ENCODE results near the gene TMEM242. TPM values are rescaled to one million over a fixed set of nuclear protein-coding genes. Genes with fewer than 3 reads are reported as not detected.

TMEM242 gene
- total RNA-seq, 4 donors from 2014 or later, result 2.7 to 8.0 (median 4.3) TPM

GRCh38 chr6:157366648-157367047 is 43.3 kb upstream of the TMEM242 start:
- intact Hi-C loops (cut with DNase I), result no loop called here
- Histone ChIP-seq H3K27ac (no peak overlapping the region), H3K27me3 (peaks cover 0 to 27% (median 0%) of the 10 kb centered on the region in 4 donors), H3K9me3 (no peaks in the 10 kb centered on the region), H3K36me3 (no peaks in the 10 kb centered on the region), H3K4me3 (no peak overlapping the region), H3K4me1 (peaks cover 0 to 6% (median 0%) of the 10 kb centered on the region in 3 donors)
- DNase-seq, result no peak
- TF ChIP-seq POLR2A (IDR thresholded peaks at IDR 0.05), result no peak
- TF ChIP-seq, protein P1, sequence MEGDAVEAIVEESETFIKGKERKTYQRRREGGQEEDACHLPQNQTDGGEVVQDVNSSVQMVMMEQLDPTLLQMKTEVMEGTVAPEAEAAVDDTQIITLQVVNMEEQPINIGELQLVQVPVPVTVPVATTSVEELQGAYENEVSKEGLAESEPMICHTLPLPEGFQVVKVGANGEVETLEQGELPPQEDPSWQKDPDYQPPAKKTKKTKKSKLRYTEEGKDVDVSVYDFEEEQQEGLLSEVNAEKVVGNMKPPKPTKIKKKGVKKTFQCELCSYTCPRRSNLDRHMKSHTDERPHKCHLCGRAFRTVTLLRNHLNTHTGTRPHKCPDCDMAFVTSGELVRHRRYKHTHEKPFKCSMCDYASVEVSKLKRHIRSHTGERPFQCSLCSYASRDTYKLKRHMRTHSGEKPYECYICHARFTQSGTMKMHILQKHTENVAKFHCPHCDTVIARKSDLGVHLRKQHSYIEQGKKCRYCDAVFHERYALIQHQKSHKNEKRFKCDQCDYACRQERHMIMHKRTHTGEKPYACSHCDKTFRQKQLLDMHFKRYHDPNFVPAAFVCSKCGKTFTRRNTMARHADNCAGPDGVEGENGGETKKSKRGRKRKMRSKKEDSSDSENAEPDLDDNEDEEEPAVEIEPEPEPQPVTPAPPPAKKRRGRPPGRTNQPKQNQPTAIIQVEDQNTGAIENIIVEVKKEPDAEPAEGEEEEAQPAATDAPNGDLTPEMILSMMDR (IDR thresholded peaks at IDR 0.05), result no peak
- WGBS, 2 donors, result 85 to 88% methylated on average over 4 to 10 of the region's 11 CpGs

DNA sequence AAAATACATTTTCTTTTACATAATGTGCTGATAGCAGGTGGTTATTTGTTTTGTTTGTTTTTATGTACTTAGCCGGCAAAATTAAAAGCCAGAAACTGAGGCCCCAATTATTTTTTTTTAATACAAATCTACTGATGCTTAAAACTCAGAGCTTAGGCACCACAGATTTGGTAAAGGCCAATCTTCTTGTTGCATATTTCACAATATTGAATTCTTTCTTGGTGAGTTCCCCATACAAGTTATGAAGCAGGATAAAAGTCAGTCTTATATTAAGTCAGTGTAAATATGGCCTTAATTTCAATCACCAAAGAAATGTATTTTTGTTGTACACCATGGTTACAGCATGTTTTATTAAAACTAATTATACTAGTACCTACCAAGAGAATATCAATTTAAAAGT is 41.4 kb upstream of the TMEM242 start:
- peaks cover 0 to 27% (median 0%) of the 10 kb centered on the region in 4 donors for H3K27me3 ChIP-seq
- H3K27ac ChIP-seq, result no peak overlapping the region
- no peak for DNase-seq
- WGBS, 2 donors, result 92 to 96% methylated on average over 1 of the region's 1 CpG
- no peaks in the 10 kb centered on the region for H3K9me3 ChIP-seq
- intact Hi-C loops (cut with DNase I), result no loop called here
- H3K36me3 ChIP-seq, result no peaks in the 10 kb centered on the region
- H3K4me1 ChIP-seq, result peaks cover 0 to 6% (median 0%) of the 10 kb centered on the region in 3 donors
- no peak overlapping the region for H3K4me3 ChIP-seq
- TF ChIP-seq POLR2A (IDR thresholded peaks at IDR 0.05), result no peak
- TF ChIP-seq, protein P1 (IDR thresholded peaks at IDR 0.05), result no peak

GRCh38 chr6:157361886-157362285 is 38.6 kb upstream of the TMEM242 start:
- WGBS, 2 donors, result 22 to 40% methylated on average over 1 to 3 of the region's 3 CpGs
- TF ChIP-seq, protein P1 (IDR thresholded peaks at IDR 0.05), result no peak
- TF ChIP-seq POLR2A (IDR thresholded peaks at IDR 0.05), result no peak
- intact Hi-C loops (cut with DNase I), result no loop called here

GRCh38 chr6:157358287-157358686 is 35.0 kb upstream of the TMEM242 start:
- Histone ChIP-seq H3K27me3 (peaks cover 0 to 17% (median 0%) of the 10 kb centered on the region in 4 donors), H3K4me1 (no peaks in the 10 kb centered on the region), H3K27ac (no peak overlapping the region), H3K9me3 (no peaks in the 10 kb centered on the region), H3K4me3 (no peak overlapping the region), H3K36me3 (no peaks in the 10 kb centered on the region)
- intact Hi-C loops (cut with DNase I), result no loop called here
- 80 to 90% methylated on average over 8 of the region's 8 CpGs for WGBS, 2 donors
- no peak for DNase-seq
- no peak for TF ChIP-seq POLR2A (IDR thresholded peaks at IDR 0.05)

More at GRCh38 chr6:157361886-157362285, 38.6 kb upstream of the TMEM242 start:
- no peaks in the 10 kb centered on the region for H3K4me1 ChIP-seq
- DNase-seq, result no peak
- no peak overlapping the region for H3K27ac ChIP-seq
- H3K36me3 ChIP-seq, result no peaks in the 10 kb centered on the region
- H3K9me3 ChIP-seq, result no peaks in the 10 kb centered on the region
- no peak overlapping the region for H3K4me3 ChIP-seq
- peaks cover 0 to 14% (median 0%) of the 10 kb centered on the region in 4 donors for H3K27me3 ChIP-seq

DNA sequence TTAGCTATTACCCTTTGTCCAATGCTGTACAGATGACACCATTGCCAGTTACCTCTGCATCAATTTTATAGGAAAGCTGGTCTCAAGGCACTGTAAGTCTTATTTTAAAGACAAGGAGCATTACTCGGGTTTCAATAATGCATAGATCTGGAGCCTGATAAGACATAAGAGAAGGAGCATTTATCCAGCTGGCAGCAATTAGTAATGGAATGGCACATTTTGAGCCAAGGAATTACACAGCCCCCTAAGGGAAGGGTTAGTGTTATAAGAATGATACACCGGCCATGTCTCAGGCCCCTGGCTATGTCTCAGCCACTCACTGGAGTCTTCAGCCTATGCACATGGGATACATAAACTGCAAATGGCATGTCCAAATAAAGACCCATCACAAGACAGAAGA is 23.1 kb upstream of the TMEM242 start:
- TF ChIP-seq POLR2A (IDR thresholded peaks at IDR 0.05), result no peak
- TF ChIP-seq, protein P1 (IDR thresholded peaks at IDR 0.05), result no peak
- Histone ChIP-seq H3K9me3 (no peaks in the 10 kb centered on the region), H3K27me3 (peaks cover 0 to 40% (median 0%) of the 10 kb centered on the region in 4 donors), H3K4me3 (no peak overlapping the region), H3K36me3 (no peaks in the 10 kb centered on the region), H3K27ac (no peak overlapping the region), H3K4me1 (no peaks in the 10 kb centered on the region)
- intact Hi-C loops (cut with DNase I), result no loop called here
- no peak for DNase-seq
- 65 to 76% methylated on average over 2 of the region's 2 CpGs for WGBS, 2 donors

- DNase-seq, result no peak
- Histone ChIP-seq H3K9me3 (no peaks in the 10 kb centered on the region), H3K4me3 (no peak overlapping the region), H3K4me1 (no peaks in the 10 kb centered on the region), H3K27me3 (peaks cover 0 to 41% (median 0%) of the 10 kb centered on the region in 4 donors), H3K36me3 (no peaks in the 10 kb centered on the region), H3K27ac (no peak overlapping the region)
- intact Hi-C loops (cut with DNase I), result no loop called here
- no peak for TF ChIP-seq POLR2A (IDR thresholded peaks at IDR 0.05)
- TF ChIP-seq, protein P1 (IDR thresholded peaks at IDR 0.05), result no peak
- 54 to 55% methylated on average over 4 of the region's 4 CpGs for WGBS, 2 donors
These were observed 20.4 kb upstream of the TMEM242 start for GRCh38 chr6:157343732-157344131.

Measured in esophagus squamous epithelium (tissue), 5 donors.